Erythroblast (primary cell): ENCODE measurements around the gene AMACR.
"Not testable (repeated sequence)": the region's sequence is repeated elsewhere in the genome, so short reads cannot be mapped to it uniquely, and the experiment has no call there.

ENCODE experiments used
- GATA1 ChIP-seq: IDR thresholded peaks from 2 replicates; pipeline ENCODE4 v1.6.1; 2011; ENCODE audit warnings: low read depth, mild to moderate bottlenecking, control low read depth, low read length, moderate library complexity
- POLR2A ChIP-seq: IDR thresholded peaks from 2 replicates; pipeline ENCODE4 v1.6.1; 2011; ENCODE audit warnings: mild to moderate bottlenecking, low read length

- TF ChIP-seq POLR2A, GATA1: not testable (repeated sequence)
Measured at GRCh38 chr5:34010146-34010545, 2.3 kb upstream of the AMACR start.
